Measurements from ENCODE around the gene LYVE1.

DNA sequence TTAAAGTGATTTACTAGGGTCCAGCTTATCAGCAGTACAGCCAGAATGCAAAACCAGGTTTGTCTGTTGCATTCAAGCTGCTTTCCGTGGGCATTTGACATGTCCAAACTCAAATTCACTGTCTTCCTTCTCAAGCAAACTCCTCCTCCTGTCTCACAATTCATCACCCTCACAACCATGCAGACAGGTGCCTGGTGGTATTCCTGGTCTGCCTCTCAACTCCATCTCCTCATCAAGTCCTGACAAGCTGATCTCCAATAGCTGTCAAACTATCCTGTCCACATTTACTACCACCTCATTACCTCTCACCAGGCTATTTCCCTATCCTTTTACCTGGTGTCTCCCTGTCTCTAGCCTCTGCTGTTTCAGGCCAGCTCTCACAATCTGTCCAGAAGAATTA, 49.1 kb upstream of the LYVE1 start:
- TF ChIP-seq, protein P1, sequence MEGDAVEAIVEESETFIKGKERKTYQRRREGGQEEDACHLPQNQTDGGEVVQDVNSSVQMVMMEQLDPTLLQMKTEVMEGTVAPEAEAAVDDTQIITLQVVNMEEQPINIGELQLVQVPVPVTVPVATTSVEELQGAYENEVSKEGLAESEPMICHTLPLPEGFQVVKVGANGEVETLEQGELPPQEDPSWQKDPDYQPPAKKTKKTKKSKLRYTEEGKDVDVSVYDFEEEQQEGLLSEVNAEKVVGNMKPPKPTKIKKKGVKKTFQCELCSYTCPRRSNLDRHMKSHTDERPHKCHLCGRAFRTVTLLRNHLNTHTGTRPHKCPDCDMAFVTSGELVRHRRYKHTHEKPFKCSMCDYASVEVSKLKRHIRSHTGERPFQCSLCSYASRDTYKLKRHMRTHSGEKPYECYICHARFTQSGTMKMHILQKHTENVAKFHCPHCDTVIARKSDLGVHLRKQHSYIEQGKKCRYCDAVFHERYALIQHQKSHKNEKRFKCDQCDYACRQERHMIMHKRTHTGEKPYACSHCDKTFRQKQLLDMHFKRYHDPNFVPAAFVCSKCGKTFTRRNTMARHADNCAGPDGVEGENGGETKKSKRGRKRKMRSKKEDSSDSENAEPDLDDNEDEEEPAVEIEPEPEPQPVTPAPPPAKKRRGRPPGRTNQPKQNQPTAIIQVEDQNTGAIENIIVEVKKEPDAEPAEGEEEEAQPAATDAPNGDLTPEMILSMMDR (conservative IDR thresholded peaks at IDR 0.05): no peak
- no peak for TF ChIP-seq EZH2 (IDR thresholded peaks at IDR 0.05; ENCODE audit: low read depth)
